GM19395 (cell line): ENCODE results near the gene SH3BP1.
A peak's percentile ranks its signal among the peaks of the same experiment; 100 is the strongest.
"Not testable (repeated sequence)": the region's sequence is repeated elsewhere in the genome, so short reads cannot be mapped to it uniquely, and the experiment has no call there.

Source experiments
- ATAC-seq: cut with Tn5 transposase; IDR thresholded peaks from one replicate; pipeline ENCODE4 v1.9.1; 2021; ENCODE audit warnings: mild to moderate bottlenecking, moderate library complexity; ENCODE audit not compliant: unreplicated experiment

Gene SH3BP1

GRCh38 chr22:37676736-37677492 is 37.4 kb downstream of the SH3BP1 start:
- ATAC-seq, result peak; percentile 59

DNA sequence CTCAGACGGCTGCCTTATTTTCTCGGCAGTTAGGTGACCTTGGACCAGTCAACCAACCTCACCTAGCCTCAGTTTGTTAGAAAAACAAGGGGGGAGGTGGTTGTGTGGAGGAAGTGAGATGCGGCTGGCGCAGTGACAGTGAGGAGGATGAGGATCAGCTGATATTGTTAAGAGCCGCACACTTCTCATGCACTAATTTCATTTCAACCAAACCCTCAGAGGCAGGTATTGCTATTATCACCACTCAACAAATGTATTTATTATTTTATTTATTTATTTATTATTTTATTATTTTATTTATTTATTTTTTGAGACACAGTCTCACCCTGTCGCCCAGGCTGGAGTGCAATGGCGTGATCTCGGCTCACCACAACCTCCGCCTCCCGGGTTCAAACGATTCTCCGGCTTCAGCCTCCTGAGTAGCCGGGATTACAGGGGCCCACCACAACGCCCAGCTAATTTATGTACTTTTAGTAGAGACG is 38.1 kb downstream of the SH3BP1 start:
- ATAC-seq, result no peak

- no peak for ATAC-seq
These were observed 38.9 kb downstream of the SH3BP1 start for GRCh38 chr22:37678372-37678771.

DNA sequence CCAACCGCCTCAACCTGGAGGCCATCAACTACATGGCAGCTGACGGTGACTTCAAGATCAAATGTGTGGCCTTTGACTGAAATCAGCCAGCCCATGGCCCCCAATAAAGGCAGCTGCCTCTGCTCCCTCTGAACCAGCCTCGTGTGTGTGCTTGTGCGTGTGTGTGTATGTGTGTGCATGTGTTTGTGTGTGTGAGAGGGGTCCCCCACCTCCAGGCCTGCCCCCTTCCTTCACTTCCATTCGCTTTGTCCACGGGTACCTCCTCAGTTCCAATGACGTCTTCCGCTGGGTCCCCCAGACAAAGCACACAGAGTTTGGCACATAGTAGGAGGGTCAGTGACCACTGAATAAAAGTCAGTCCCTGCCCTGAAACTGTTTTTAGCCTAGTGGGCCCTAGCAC is 40.2 kb downstream of the SH3BP1 start:
- no peak for ATAC-seq

- ATAC-seq, result no peak
These were observed 40.9 kb downstream of the SH3BP1 start for GRCh38 chr22:37680191-37680851.

GRCh38 chr22:37681001-37681424 is 41.5 kb downstream of the SH3BP1 start:
- no peak for ATAC-seq

DNA sequence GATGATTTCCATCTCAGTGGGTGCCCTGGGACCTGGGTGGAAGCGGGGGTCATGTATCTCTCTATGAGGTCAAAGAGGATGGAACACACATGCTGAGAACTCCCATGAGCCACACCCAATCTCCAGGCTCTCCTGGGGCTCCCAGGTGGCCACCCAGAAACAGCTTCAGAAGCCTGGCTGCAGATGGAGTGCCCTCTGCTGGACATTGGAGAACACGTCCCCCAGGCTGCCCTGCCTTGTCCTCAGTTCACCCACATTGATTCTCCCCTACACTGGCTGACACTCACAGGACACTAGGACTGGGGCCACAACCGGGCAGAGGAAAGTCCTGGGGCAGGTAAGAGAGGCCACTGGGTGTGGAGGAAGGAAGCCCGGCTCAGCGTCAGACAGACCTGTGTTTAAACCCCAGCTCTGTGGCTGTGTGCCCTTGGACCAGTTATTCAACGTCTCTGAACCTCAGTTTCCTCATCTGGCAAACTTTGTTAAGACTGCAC is 42.1 kb downstream of the SH3BP1 start:
- ATAC-seq, result no peak

- no peak for ATAC-seq
These were observed 45.5 kb downstream of the SH3BP1 start for GRCh38 chr22:37684803-37685615.

GRCh38 chr22:37686002-37686982 is 46.8 kb downstream of the SH3BP1 start, which contains the start of gene NOL12:
NOL12 (plus strand) TSS chr22:37686343; CDS start chr22:37686393, 50 bp downstream.
- ATAC-seq, result peak; percentile 74

DNA sequence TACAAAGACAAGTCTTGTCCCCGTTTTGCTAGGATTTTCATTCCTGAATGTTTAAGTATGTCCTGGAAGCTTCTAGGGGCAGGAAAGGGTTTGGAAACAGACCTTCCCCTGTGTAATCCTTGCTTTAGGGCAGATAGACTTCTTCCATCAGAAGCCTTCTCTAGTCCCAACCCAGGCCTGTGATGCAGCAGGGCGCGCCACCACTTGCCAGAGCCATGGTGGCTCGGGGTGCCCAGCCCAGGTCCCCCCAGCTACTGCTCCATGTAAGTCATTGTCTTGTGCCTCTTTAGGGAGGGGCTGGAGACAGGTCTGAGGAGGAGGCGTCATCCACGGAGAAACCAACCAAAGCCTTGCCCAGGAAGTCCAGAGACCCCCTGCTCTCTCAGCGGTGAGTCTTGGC is 50.9 kb downstream of the SH3BP1 start:
- ATAC-seq, result no peak

GRCh38 chr22:37690901-37691504 is 51.5 kb downstream of the SH3BP1 start:
- ATAC-seq, result no peak

- ATAC-seq, result no peak
These were observed 53.3 kb downstream of the SH3BP1 start for GRCh38 chr22:37692627-37693285.

DNA sequence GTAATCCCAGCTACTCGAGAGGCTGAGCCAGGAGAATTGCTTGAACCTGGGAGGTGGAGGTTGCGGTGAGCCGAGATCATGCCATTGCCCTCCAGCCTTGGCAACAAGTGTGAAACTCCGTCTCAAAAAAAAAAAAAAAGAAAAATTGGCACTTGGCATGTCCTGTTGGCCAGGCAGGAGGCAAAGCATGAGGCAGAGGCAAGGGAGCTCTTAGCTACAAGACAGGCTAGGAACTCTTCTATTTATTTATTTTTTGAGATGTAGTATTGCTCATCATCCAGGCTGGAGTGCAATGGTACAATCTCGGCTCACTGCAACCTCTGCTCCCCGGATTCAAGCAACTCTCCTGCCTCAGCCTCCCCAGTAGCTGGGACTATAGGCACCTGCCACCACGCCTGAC is 54.7 kb downstream of the SH3BP1 start:
- not testable (repeated sequence) for ATAC-seq

GRCh38 chr22:37696260-37696656 is 56.8 kb downstream of the SH3BP1 start:
- ATAC-seq, result not testable (repeated sequence)

- ATAC-seq, result peak; percentile 93
These were observed 57.4 kb downstream of the SH3BP1 start, which contains the start of gene TRIOBP for GRCh38 chr22:37696657-37697537. TRIOBP (plus strand) TSS chr22:37697048; CDS start chr22:37701366, 4,318 bp downstream.

- no peak for ATAC-seq
These were observed 58.0 kb downstream of the SH3BP1 start for GRCh38 chr22:37697538-37697835.

GRCh38 chr22:37701141-37701786 is 61.8 kb downstream of the SH3BP1 start:
- ATAC-seq, result no peak

DNA sequence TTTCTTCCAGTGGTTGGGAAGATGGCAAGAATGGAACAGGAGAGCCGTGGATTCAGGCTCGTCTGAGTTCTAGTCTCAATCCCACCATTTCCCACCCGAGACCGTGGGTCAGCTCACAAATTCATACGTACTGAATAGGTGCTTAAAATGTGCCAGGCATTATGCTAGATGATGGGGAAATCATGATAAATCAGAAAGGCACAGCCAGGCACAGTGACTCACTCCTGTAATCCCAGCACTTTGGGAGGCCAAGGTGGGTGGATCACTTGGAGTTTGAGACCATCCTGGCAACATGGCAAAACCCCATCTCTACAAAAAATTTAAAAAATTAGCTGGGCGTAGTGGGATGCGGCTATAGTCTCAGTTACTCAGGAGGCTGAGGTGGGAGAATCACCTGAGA is 64.4 kb downstream of the SH3BP1 start:
- ATAC-seq, result no peak
